Esophagus (tissue), 2 donors: Measurements from ENCODE around the gene DNASE1. TPM values are rescaled to one million over a fixed set of nuclear protein-coding genes. Genes with fewer than 3 reads are reported as not detected.

Experiments
- polyA plus RNA-seq, 2 donors: library from polyadenylated mRNA; stranded (reverse); fragments of 200-250 nt; gene quantifications; one replicate each; pipeline ENCODE4 v1.2.3, GENCODE V29; 2013
- donor health status: healthy with polysubstance abuse.
- donor health status: Bipolar disorder and iron deficiency.

DNASE1 gene
- polyA plus RNA-seq, 2 donors, result 3.5 to 23.8 TPM

Other genes with a start within 250 kb of the DNASE1 start
- under 1 TPM; 0.49 to 0.53 TPM for gene ZNF597, start 211.2 kb upstream of the DNASE1 start, polyA plus RNA-seq
- 10 to 100 TPM; 23.3 to 28.7 TPM for gene NAA60, start 211.0 kb upstream of the DNASE1 start, polyA plus RNA-seq
- gene C16orf90, start 159.2 kb upstream of the DNASE1 start, polyA plus RNA-seq, result not detected
- 1 to 10 TPM; 3.8 to 4.5 TPM for gene CLUAP1, start 153.7 kb upstream of the DNASE1 start, polyA plus RNA-seq
- under 1 TPM; 0.41 to 0.81 TPM for gene NLRC3, start 77.3 kb upstream of the DNASE1 start, polyA plus RNA-seq
- 1 to 10 TPM; 1.6 to 3.5 TPM for gene SLX4, start 43.1 kb upstream of the DNASE1 start, polyA plus RNA-seq
- gene TRAP1, start 62.8 kb downstream of the DNASE1 start, polyA plus RNA-seq, result 10 to 100 TPM; 46.8 to 87.9 TPM
- 10 to 100 TPM in 1 of 2 donors, 1 to 10 TPM in 1; 8.4 to 20.2 TPM for gene CREBBP, start 226.0 kb downstream of the DNASE1 start, polyA plus RNA-seq